GM18870 (cell line): ENCODE results near the gene RTKN.
"Not testable (repeated sequence)": the region's sequence is repeated elsewhere in the genome, so short reads cannot be mapped to it uniquely, and the experiment has no call there.

Experiments
- ATAC-seq: cut with Tn5 transposase; IDR thresholded peaks from one replicate; pipeline ENCODE4 v1.9.1; 2021; ENCODE audit warnings: moderate library complexity; ENCODE audit not compliant: unreplicated experiment

The RTKN gene

DNA sequence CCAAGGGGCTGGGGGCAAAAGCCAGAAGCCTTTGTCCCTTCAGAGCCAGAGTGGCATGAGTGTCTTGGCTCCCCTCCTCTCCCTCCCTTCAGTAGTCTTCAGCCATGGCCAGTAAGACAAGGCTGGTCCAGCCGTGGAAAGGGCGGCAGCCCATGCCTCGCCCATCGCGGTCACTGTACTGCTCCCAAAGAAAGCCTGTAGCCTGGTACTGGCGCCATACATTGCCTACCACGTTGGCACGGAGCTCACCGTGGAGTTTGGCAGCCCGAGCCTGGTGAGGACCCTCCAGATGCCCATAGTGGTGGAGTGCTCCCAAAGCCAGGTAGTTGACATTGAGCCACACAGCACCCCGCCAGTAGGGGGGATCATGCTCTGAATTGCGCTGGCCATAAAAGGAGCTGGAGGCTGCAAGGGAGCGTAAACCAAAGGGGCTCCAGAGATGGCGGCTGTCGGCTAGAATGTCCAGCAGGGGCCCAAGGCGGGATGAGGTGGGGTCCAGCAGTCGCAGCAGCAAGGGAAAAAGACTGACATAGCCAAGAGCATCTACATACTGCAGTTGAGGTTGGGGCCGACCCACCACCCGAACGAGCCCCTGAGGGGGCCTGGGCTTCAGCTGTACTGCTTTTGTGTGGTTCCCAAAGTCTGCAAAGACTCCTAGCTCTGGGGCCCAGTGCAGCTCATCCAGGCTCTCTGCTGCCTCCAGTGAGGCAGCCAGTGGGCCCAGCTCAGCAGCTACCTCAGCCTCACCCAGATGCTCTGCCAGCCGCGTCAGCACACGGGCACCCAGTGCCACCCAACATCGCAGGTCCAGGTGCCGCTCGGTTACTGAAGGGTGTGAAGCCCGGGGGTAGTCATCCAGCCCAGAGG, 19.7 kb upstream of the RTKN start:
- ATAC-seq, result no peak

DNA sequence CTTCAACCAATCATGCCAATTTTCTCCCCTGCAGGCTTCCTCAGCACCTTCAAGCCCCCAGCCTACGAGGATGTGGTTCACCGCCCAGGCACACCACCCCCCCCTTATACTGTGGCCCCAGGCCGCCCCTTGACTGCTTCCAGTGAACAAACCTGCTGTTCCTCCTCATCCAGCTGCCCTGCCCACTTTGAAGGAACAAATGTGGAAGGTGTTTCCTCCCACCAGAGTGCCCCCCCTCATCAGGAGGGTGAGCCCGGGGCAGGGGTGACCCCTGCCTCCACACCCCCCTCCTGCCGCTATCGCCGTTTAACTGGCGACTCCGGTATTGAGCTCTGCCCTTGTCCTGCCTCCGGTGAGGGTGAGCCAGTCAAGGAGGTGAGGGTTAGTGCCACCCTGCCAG, 18.4 kb upstream of the RTKN start:
- ATAC-seq, result not testable (repeated sequence)

DNA sequence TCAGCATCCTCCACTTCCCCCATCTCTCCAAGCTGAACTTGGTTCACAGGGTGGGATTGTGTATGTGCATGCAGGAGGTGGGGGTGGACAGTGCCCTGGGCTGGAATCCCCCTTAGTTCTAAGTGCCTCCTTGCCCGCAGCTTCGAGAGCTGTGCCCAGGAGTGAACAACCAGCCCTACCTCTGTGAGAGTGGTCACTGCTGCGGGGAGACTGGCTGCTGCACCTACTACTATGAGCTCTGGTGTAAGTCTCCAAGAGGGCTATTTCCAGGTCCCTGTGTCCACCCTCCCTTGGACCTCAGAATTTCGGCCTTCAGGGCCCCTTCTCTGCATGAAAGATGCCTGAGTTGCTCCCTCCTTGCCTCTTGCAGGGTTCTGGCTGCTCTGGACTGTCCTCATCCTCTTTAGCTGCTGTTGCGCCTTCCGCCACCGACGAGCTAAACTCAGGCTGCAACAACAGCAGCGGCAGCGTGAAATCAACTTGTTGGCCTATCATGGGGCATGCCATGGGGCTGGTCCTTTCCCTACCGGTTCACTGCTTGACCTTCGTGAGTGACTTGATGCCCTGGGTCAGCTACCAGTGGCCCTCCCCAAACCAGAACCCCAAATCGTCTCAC, 17.9 kb upstream of the RTKN start:
- not testable (repeated sequence) for ATAC-seq

DNA sequence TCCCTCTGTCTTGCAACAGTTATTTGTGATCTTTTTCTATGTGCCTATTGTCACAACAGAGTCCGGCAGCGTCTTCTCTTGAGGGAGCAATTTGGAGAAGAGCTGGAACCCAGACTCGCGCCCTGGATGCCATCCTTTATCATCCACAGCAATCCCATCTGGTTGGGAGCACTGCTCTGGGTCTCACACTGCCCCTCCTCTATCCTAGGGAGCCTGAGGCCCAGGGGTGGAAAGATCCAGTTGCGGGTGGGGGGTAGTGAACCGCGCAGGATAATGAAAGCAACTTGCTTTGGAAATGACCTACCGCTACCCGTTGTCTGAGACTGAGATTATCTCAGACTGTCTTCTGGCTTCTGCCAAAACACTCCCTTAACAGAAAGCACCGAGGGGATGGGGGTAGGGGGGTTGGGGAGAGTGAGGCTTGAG, 17.2 kb upstream of the RTKN start:
- ATAC-seq, result no peak

DNA sequence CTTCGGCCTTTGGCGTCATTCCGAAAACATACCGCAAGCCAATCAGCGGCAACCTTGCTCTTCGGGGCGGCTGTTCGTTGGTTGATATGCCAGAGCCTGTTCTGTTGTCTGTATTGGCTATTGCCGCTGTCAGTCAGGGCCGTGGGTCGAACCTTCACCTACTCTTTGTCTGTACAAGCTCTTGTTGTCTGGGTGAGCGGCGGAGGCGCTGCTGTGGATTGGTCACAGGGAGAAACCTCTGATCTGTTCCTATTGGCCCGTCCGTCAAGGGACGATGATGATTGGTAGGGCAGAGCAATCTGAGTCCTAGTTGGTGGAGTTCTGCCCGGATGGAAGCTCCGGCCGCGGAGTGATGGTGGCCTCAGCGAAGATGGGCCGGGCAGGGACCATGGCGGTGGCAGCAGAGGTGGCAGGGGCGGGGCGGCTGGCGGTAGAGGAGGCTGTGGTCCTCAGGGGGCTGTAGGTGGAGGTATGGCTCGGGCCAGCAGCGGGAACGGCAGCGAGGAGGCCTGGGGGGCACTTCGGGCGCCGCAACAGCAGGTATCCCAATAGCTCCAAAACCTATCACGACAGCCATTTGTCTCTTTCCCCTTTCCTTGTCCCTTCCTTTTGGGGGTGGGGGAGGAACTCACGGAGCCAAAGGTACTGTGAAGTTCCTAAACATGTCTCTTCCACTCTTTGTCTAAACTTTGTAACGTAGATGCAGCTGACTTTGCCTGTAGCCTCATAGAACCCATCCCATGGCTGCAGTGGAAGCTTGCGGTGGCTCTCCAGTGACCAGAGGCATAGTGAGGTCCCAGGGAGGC, 16.6 kb upstream of the RTKN start, which contains the start of gene WBP1:
WBP1 (plus strand) TSS at position 307 of the 806 bp plus-strand sequence; CDS start at position 472, 165 bp downstream.
- ATAC-seq, result peak; percentile 89

DNA sequence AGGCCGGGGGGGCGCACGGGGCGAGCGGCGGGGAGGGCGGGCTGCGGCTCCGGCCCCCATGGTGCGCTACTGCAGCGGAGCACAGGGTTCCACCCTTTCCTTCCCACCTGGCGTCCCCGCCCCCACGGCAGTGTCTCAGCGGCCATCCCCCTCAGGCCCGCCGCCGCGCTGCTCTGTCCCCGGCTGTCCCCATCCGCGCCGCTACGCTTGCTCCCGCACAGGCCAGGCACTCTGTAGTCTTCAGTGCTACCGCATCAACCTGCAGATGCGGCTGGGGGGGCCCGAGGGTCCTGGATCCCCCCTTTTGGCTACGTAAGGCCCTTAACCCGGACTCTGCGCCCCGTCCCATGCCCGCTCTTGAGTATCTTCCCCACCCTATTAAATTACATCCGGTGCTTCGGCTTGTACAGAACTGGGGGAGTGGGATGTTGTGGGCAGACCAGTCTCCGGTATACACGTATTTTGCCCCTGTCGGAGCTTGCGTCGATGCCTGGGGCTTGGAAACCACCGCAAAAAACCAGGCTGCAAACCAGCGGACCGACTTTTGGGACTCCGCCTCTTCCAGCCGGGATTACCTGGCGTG, 15.9 kb upstream of the RTKN start:
- ATAC-seq, result peak; percentile 16

DNA sequence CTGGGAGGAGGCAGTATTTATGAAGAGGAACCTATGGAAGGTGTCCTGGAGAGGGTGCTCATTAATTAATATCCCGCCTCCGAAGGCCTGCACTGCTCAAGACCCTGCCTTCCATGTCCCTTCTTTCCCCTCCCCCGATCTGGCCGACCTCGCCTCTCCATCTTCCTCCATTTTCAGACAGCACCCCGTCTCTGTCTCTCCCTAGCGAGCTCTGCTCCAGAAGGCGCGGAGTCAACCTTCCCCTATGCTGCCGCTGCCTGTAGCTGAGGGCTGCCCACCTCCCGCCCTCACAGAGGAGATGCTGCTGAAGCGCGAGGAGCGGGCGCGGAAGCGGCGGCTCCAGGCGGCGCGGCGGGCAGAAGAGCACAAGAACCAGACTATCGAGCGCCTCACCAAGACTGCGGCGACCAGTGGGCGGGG, 15.4 kb upstream of the RTKN start:
- no peak for ATAC-seq

DNA sequence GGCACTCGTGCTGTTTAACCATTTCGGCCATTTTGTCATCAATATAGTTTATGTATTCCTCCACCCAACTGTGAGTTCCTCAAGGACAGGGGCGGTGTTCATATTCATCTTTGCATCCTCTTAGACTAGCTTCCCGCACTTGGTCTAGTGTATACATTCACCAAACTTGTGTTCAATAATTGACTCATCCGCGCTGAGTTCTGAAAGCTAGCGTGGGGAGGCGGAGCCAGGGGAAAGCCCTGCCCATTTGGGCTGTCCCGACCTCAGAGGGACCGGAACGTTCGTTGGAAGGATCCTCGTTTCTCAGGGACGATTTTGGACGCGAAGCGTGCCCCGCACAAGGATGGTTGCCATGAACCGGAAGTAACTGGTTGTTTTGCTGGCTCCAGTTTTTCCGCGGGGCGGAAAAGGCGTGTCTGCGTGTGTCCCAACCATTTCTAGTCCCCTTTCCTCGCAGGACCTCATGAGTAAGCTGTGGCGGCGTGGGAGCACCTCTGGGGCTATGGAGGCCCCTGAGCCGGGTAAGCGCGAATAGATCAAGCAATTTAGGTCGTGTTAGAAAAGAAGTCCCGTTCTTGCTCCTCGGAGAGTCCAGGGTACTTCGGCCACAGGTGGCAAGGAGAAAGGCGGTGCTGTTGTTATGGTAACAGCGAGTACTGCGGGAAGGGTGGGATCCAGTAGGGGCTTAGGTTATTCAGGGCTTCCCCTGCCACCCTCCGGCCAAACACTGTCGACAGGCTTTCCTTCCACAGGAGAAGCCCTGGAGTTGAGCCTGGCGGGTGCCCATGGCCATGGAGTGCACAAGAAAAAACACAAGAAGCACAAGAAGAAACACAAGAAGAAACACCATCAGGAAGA, 13.1 kb upstream of the RTKN start, which contains the start of gene INO80B:
INO80B (plus strand) TSS at position 434 of the 858 bp plus-strand sequence; CDS start at position 464, 30 bp downstream.
- peak; percentile 53 for ATAC-seq

DNA sequence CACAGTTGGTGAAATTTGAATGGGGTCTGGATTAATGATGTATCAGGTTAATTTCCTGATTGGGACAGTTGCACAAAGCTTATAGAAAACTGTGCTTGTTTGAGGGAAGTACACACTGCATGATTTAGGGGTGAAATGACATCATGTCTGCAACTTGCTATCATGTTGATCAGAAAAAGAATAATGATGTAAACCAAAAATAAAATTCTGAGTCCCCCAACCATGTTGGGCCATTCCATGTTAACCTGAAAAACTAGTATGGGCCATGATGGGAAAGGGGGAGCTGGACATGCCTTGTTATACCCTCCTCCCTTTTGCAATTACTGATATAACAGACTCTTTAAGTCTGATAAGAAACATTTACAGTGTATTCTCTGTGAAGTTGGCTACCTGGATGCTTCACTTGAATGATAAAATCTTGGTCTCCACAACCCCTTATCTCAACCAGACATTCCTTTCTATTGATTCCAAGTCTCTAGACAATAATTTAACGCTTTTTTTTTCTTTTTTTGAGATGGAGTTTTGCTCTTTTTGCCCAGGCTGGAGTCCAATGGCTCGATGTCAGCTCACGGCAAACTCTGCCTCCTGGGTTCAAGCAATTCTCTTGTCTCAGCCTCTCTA, 8.9 kb upstream of the RTKN start:
- ATAC-seq, result no peak

DNA sequence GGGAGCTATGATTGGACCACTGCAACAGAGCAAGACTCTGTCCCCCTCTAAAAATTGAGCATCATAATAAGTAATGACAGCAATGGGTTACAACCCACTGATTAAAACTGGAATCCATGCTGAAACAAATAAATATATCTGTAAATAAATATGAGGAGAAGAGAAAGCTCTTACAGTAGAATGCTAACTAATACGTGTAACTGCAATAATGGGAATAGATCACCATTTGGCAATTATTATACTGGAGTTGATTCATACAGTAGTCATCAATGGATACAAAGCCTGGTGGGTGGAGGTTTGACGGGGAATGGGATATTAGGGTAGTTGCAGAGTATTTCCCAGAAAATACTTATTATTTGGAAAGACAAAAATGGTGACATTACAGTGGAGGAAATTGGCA, 7.0 kb upstream of the RTKN start:
- no peak for ATAC-seq

DNA sequence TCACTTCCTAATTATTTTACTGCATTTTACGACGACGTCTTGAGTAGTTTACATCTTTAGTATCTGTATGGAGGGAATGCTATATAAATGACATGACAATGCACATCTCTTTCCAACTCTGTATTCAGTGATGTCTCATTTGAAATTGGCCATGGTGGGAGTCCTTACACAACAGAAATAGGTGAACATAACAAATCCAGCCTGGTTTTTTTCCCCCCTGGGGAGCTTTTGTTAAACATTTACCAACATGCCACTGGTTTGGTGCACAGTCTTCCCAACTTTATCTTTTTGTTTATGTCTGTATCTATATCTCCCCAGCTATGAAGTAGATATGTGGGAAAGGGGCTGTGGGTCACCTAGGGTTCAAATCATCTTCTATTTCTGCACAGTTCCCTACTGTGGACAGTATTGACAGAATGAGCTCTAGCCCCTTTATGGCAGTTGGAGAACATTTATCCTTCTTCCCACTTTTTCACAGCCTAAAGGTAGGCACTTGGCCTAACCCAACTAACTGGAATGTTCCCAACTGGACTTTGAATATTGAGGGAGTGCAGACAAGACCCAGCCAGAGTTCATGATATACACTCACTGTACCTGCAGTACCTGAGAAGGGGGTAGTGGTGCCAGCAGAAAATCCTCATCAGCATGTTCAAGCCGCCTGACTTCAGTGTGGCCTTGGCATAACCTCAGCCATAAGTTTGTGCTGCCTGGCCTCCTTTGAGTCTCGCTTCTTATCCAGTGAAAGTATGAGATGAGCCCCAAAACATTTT, 5.7 kb upstream of the RTKN start:
- ATAC-seq, result no peak

DNA sequence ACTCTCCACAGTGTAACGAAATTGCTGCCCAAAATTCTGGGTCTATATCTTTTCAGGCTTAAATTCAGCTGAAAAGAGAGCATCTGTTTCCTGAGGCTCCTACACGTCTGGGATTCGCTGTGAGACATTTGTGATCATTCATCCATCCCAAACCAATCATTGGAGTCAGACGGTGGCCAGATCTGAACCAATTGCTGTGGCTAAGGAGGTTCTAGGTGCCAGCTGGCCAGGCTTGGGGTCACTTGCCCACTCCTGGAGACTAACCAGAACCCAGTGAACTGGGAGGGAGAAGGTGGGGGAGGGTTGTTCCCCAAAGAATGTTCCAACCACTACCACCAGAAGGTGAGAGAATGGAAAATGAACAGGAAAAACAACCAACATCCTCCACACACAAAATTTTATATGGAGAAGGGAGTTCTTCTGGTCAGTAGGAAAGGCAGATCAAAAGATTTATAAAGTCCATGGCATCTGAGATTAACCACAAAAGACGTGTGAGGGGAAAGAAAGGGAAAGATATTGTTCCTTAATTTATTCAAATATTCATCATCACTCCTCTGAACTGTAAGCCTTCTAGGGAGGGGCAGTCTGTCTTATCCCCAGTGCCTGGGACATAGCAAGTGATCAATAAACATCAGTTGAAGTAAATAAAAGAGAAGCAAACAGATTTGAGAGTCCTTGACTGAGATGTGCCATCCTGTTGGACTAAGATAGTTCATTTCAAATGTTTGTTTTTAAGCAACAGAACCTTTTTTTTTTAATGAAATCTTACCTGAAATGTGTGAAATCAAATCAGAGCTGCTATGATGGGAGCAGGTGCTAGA, 3.0 kb upstream of the RTKN start:
- no peak for ATAC-seq

DNA sequence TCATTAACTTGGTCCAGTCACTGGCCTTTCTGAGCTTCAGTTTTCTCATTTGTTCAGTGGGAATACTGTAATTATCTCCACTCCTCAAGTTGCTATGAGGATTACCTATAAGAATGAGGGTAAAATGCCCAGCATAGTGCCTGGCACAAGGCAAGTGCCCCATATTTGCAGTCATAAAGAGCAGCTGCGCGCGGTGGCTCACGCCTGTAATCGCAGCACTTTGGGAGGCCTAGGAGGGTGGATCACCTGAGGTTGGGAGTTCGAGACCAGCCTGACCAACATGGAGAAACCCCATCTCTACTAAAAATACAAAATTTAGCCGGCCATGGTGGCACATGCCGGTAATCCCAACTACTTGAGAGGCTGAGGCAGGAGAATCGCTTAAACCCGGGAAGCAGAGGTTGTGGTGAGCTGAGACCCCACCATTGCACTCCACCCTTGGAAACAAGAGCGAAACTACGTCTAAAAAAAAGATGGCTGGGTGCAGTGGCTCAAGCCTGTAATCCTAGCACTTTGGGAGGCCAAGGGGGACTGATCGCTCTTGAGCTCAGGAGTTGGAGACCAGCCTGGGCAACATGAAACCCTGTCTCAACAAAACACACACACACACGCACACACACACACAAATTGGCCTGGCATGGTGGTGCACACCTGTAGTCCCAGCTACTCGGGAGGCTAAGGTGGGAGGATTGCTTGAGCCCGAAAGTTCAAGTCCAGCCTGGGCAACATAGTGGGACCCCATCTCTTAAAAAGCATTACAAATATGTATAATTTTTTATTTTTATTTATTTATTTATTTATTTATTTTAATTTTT, 953 bp upstream of the RTKN start:
- ATAC-seq, result not testable (repeated sequence)

DNA sequence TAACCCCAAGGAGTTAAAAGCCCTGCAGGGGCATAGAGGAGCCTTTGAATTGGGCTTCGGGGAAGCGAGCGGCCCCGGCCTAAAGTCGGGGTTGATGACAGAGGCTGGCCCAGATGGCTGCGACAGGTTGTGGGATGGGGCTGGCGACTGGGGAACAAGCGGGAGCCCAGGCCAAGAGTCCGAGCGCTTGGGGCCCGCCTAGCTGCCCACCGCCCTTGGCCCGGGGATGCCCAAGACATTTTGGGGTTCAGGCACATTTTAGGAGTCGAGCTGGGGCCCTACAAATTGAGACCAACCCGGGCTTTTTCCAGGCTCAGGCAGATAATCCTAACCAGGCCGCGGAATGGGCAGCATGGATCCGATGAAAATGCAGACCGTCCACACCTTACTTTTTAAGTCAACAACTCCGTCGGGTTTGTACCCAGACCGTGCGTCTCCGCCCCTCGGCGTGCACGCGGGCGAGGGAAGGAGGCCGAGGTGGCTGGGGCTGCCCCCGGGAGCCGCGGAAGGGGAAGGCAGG, 507 bp downstream of the RTKN start:
- no peak for ATAC-seq

DNA sequence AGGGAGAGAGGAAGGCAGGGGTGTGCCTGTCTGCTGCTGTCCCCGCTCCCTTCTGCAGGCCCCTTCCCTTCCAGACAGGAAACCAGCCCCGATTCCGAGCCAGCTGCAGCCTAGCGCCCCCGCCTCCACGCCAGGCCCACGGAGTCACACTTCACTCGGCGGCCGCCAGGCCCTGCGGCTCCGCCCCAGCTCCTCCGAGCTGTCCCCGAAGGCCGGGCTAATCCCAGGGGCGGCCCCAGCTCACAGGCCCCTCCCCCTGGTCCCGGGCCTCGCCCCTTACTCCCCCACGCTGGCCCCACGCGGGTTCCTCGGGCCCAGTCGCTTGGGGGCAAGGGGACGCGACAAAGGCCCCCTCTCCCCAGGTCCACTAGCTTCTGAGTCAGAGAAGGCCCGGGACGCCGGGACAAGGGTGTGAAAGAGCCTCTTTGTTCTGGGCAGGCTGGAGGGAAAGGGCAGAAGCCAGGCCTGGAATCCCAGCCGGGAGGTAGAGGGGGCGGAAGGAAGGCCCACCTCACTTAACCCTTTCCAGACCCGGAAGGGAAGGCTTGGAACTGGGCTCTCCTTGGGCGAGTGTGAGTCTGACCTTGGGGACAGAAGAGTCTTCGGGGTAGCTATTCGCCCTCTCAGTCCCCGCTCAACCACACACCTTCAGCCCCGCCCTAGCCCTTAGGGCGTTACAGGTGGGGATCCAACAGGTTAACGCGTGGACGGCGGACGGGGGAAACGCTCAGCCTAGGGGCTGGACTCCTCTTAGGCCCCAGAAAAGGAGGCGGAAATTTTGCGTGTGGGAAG, 1.2 kb downstream of the RTKN start:
- ATAC-seq, result peak; percentile 46

DNA sequence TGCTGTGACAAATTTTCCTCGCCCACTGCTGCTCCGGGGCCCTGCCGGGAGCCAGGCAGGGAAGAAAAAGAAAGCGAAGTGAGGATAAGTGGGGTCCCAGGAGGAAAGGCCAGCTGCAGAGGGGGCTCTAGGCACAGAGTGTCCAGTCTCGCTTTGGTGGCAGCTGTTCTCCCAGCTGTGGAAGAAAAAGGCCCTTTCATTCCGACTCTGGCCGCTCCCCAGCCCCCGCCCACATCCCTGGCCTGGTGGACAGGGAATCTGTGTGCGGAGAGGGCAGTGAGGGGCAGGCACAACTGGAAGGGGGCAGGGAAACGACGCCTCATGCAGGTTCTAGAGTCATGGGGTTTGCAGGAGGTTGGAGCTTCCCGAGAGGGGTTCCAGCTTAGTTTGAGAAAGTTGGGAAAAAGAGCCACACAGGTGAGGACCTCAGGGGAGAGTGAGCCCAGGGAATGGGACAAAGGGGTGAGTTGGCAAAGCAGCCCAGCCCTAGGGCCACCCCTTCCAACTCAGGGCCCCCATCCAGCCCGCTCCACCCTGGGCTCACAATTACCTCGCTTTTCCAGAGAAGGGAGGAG, 1.8 kb downstream of the RTKN start:
- ATAC-seq, result no peak
